ENCODE results near the gene NLK.
"Not testable (repeated sequence)": the region's sequence is repeated elsewhere in the genome, so short reads cannot be mapped to it uniquely, and the experiment has no call there.

The NLK gene

GRCh38 chr17:28076144-28076543 is 33.7 kb downstream of the NLK start:
- DNase-seq, result no peak

DNA sequence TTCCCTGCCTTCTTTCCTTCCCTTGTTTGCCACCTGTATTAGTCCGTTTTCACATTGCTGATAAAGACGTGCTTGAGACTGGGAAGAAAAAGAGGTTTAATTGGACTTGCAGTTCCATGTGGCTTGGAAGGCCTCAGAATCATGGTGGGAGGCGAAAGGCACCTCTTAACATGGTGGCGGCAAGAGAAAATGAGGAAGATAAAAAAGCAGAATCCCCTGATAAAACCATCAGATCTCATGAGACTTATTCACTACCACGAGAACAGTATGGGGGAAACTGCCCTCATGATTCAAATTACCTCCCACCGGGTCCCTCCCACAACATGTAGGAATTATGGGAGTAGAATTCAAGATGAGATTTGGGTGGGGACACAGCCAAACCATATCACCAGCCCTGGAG is 34.7 kb downstream of the NLK start:
- not testable (repeated sequence) for DNase-seq

GRCh38 chr17:28078341-28079229 is 36.1 kb downstream of the NLK start:
- no peak for DNase-seq

DNA sequence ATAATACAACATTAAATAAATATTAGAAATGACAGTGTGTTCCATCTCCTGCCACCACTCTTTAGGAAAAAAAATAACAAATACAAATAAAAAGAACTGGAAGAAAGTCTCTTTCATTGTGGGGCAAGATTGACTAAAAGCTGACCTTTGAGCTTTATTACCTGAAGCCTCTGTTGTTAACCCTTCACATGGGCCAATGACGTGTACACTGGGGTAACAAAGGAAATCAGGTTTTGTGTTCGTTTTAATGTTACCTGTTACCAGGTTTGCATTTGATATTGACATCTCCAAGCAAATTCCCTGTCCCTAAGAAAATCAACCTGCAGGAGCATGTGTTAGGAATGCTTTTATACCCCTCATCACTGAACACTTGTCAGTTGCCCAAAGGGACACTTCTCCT is 39.0 kb downstream of the NLK start:
- no peak for DNase-seq

- no peak for DNase-seq
Measured at GRCh38 chr17:28085766-28086165, 43.3 kb downstream of the NLK start.

DNA sequence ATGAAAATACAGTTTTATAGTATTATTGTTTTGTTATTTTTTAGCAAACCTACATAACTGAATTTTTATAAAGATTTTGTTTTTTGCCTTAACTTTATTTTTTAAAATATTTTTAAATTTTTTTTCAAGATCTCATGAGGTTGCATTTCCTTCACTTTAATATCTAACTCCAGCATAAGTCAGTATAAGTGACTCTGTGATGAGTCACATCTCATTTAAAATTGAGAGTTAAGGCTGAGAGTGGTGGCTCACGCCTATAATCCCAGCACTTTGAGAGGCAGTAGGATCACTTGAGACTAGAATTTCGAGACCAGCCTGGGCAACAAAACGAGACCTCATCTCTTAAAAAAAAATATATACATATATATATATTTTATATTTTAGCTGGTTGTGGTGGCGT is 44.0 kb downstream of the NLK start:
- no peak for DNase-seq

DNA sequence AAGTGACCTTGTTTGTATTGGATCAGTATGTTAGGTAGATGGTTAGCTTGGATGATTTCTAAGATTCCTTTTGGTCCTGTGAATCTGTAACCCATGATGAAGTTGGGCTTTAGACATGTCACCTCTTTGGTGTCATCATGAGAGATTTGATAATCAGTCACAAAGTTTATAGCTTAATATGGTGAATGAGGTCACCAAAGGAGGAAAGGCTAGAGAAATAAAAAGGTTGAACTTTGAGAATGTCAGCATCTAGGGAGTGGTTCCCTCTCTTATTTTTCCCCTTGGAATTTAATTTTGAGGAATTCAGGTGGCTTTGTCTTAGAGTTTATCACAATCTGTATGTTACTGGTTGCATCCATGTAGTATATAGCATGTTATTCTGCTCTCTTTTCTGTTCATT is 45.3 kb downstream of the NLK start:
- no peak for DNase-seq

DNA sequence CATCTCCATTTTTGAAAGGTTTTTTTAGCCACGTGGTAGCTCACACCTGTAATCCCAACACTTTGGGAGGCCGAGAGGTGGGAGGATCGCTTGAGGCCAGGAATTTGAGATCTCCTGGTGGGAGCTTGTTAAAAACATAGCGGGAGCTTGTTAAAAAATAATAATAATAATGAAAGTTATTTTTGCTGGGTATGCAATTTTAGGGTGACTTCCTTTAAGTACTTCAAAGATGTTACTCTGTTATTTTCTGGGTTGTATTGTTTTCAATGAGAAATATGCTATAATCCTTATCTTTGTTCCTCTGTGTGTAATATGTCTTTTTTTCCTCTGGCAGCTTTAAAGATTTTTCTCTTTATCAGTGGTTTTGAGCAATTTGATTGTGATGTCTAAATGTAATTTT is 48.1 kb downstream of the NLK start:
- DNase-seq, result no peak

- no peak for DNase-seq
Measured at GRCh38 chr17:28092088-28092487, 49.6 kb downstream of the NLK start.

DNA sequence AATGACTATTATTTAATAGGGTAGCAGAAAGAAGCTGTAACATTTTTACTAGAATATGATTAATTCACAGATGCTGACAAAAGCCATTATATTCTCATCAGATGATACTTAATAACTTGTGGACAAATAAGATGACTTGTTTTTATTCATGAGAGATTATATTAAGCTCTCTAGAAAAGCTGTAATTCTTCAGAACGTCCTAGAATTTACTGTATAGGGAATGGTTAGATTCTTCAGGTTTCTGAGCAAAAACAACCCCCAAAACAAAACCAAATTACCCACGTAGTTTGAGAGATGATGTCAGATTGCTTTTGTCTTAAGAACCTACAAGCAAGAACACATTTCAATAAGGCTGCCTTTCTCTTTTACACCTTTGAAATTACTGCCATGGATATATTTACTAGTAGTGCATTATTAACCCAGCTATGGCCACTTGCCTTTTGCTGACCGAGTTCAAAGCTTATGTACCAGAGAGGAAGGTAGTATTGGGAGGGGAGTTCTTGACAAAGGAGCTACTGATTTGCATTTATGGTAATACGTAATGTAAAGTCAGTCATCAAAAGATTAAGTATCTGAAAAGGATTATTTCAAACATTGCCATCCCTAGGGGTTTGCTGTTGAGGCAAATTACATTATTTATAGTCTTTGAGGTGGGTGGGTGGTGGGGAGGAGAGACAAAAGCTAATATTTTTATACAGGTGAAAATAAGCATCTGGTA is 51.7 kb downstream of the NLK start:
- DNase-seq, result no peak

DNA sequence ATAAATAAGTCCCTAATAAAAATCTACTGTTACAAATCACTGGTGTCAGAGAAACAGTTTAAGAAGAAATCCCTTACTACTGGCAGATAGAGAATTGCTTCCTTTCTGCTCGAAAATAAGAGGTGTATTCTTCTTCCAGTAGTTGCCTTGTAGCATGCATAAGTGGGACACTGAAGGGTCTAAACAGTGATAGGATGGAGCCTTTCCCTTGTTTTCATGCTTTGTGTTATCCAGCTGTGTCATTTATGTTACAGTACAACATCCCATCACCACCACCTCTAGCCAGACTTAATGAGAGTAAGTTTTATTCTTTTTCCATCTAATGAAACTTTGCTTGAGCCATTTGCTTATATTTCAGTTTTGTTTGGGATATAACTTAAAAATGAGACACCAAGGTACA is 54.3 kb downstream of the NLK start:
- no peak for DNase-seq

- no peak for DNase-seq
Measured at GRCh38 chr17:28097254-28097653, 54.8 kb downstream of the NLK start.

DNA sequence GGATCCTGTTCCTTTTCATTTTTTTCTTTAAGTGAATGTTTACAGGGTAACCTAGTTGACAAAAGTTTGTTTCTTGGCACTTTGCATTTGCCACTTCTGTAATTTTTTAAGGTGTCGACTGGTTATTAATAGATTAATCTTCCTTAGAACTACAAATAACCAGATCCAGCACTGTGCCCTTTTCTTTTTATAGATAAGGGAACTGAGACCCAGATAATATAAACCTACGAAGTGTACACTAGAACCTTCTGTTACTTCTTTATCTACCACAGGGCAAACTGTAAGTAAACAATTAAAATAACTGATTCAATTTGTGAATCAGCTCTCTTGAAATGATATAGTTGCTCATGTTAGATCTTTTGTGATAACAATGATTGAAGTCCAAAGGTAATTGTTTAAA is 55.4 kb downstream of the NLK start:
- DNase-seq, result no peak

GRCh38 chr17:28098591-28098990 is 56.1 kb downstream of the NLK start:
- DNase-seq, result not testable (repeated sequence)

GRCh38 chr17:28100251-28100650 is 57.8 kb downstream of the NLK start:
- no peak for DNase-seq

- no peak for DNase-seq
Measured at GRCh38 chr17:28100936-28101335, 58.5 kb downstream of the NLK start.

DNA sequence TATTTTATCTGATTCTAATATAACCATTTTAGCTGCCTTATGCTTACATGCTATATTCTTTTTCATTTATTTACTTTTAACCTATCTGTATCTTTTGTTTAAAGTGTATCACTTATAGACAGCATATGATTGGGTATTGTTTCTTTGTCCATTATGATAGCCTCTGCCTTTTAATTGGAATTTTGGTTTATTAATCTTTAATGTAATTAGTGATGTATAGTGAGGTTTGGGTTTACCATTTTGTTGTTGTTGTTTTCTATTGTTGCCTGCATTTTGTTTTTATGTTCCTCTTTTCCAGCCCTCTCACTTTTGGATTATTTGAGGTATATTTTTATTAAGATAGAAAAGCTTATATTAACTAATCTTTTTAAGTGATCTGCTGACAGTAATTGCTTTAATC is 59.4 kb downstream of the NLK start:
- no peak for DNase-seq

- no peak for DNase-seq
Measured at GRCh38 chr17:28105501-28105900, 63.0 kb downstream of the NLK start.

DNA sequence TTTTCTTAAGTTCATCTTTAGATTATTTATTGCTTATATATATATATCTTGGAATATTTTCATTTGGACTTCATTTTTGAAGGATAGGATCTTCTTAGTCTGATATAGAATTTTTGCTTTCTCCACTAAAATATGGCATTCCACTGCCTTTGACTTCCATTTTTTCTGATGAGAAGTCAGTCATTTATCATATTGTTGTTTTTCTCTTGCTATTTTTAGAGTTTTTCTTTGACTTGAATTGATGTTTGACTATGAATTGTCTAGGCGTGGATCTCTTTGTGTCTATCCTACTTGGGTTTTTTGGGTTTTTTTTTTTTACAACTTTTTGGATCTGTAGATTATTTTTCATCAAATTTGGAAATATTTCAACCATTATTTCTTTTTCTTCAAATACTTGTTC is 67.7 kb downstream of the NLK start:
- no peak for DNase-seq

DNA sequence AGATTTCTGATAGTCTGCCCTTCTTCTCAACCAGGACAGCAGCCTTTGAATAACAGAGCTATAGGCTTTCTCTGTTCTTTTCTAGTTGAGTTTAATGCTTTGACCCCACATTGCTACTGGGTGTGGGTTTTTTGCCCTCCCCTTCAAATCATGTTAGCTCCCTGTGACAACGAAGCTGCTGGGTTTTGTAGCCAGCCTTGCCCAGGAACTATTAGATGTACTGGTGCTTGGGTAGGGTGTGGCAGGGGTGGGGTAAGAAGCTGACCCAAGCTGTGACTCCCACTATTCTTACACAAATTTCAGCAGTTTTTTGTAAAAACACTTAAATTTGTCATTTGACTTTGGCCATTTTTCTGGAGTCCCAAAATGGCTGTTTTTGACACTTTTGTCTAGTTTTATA is 69.7 kb downstream of the NLK start:
- no peak for DNase-seq

DNA sequence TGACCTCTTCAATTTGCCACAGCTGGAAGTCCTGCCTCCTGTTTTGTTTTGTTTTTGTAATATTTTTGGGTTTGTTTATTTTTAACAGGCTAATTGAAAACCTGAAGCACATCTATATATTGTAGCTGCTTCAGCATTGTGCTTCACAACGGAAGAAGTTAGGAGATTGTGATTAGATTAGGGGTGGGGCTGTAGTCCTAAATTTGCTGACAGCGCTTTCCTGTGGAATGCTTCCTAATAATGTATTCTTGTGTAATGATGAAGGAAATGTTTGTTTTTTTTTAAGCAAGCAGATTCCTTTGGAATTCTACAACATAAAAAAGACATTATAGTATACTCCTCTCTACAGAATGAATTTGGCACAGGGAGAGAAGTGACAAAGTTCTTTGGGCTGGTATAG is 70.1 kb downstream of the NLK start:
- DNase-seq, result no peak

- no peak for DNase-seq
Measured at GRCh38 chr17:28113269-28113668, 70.8 kb downstream of the NLK start.

DNA sequence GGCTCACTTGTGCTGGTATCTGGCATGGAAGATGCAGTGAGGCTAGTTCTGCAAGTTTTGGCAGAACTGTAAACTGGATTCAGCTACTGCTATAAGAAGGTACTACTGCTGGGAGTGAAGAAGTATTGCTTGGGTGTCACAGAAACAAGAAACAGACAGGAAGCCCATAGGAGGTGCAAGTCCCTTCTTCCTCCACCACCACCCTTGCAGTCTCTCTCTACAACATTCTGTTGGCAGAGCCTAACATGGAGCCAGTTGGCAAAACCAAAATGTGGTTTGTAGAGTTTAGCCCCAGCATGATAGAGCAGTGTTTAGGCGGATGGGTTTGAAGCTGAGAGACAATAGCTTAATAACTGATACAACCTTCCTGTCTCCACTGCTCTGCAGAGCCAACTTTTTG is 72.6 kb downstream of the NLK start:
- no peak for DNase-seq

DNA sequence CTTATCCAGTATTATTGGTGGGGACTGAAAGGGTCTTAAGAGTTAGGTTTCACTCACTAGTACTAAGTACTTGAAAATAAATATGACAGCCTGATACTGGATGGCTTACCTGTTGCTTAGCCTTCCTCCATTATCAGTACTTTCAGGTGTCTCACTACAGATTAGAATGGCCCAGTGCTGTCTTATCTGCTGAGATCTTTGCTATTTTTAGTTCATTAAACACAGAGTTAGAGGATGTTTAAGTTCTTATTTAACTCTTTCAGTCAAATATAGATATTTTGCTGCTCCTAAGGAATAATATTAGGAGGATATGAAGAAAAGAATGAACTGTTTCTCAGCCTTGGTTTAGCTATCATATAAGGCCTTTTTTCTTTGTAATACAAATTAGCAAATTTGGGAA is 74.8 kb downstream of the NLK start:
- no peak for DNase-seq

- no peak for DNase-seq
Measured at GRCh38 chr17:28118362-28118761, 75.9 kb downstream of the NLK start.
